C4-2B (cell line): ENCODE results near the gene FDX1.

Source experiments
- H3K27ac ChIP-seq: fragments of 450-650 bp; 2 replicates; pipeline ENCODE4 v1.5.1; 2017
- ZFX ChIP-seq: fragments of 450-650 bp; IDR thresholded peaks from 2 replicates; pipeline ENCODE4 v1.6.1; 2017
- TF ChIP-seq, protein P1 (sequence below): fragments of 450-650 bp; conservative IDR thresholded peaks from 2 replicates; pipeline ENCODE4 v1.5.1; 2017; ENCODE audit warnings: mild to moderate bottlenecking

Gene FDX1

DNA sequence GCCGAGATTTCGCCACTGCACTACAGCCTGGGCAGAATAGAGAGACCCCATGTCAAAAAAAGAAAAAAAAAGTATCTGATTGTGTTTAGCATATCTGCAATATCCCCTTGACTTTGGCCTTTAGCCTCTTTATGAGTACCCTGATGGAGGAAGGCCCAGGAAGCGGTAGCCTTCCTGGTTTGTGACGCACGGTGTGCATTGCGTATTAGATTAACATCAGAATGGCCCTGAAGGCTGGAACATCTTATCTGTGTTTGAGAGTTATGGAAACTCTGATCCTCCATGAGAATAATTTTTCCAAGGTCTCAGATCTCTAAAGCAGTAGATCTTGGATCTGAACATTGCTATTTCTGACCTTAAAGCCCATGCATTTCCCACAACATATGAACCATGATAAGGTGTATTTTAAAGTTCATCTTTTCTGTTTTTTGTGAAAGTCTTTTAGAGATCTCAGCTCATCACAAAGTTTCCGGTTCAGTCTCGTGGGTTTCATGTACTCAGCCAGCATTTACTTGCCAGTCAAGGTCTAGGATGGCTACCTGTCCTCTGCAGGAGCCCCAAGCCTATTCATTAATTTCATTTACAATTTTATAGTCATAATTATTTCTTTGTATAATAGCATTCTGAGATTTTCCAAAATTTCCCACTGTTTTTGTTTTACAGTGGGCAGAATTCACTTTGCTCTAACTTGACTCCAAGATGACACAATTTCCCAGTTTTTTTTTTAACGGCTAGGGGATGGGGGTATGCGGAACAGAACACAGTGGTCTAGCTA, 605 bp upstream of the FDX1 start:
- TF ChIP-seq, protein P1, sequence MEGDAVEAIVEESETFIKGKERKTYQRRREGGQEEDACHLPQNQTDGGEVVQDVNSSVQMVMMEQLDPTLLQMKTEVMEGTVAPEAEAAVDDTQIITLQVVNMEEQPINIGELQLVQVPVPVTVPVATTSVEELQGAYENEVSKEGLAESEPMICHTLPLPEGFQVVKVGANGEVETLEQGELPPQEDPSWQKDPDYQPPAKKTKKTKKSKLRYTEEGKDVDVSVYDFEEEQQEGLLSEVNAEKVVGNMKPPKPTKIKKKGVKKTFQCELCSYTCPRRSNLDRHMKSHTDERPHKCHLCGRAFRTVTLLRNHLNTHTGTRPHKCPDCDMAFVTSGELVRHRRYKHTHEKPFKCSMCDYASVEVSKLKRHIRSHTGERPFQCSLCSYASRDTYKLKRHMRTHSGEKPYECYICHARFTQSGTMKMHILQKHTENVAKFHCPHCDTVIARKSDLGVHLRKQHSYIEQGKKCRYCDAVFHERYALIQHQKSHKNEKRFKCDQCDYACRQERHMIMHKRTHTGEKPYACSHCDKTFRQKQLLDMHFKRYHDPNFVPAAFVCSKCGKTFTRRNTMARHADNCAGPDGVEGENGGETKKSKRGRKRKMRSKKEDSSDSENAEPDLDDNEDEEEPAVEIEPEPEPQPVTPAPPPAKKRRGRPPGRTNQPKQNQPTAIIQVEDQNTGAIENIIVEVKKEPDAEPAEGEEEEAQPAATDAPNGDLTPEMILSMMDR: no peak
- no peak for TF ChIP-seq ZFX
- peak overlapping the region; percentile 86 for H3K27ac ChIP-seq

DNA sequence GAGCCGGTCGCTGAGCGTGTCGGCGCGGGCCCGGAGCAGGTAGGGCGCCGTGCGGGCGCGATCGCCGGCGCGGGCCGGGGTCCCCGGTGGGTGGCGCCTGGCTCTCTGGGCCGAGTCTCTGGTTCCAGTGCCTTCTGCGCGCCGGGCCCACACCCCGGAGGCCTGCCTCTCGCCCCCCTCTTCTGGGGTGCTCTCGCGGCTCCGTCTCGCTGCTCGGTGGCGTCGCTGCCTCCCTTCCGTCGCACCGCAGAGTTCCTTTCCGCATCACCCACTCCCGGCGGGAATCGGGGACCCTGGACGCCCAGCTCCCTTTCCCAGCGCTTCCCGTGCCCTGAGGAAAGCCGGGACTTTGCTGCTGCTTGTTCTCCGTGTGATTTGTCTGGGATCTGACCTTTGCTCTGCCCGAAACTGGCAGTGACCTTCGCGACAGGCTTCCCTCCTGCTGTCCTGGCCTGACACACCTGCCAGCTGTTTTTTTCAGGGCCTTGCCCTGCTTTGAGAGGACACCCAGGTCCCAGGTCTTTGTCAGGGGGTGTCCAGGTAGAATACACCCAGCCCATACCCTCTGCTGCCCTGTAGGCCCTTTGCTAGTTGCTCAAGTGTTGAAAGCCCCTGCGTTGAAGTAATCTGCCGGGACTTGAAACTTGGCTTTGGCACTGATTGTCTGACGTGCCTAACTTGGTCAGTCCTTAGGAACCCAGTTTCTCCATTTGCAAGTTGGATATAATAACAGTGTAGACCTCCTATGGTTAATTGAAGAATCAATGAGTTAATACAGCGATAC, 711 bp downstream of the FDX1 start:
- peak overlapping the region; percentile 86 for H3K27ac ChIP-seq
- peak; percentile 96 for TF ChIP-seq ZFX
- TF ChIP-seq, protein P1: peak; percentile 78

DNA sequence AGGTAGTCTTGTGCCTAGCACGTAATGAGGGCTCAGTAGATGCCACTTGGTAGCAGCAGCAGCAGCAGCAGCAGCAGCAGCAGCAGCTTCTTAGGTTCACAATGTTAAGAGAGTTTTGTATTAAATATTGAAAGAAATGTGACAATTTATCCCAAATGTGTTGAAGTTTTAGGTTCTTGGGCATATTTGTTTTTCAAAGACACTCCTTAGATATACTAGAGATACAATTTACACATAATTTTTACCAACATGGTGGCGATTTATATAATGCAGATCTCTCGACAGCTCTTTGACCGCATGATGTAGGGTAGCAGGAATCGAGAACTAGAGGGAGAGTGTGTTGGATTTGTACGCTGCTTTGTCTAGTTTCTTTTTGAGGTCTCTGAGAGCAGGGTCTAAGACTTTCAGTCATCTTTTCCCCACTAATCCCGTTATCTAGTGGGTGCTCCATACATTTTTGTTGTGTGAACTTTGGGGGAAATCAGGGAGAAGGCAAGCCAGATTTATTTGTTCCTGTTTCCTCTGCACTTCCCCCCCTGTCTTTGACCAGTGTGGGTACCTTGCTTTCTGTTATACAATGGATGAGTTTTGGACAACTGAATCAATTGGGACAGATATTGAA, 1.4 kb downstream of the FDX1 start:
- TF ChIP-seq, protein P1: no peak
- TF ChIP-seq ZFX: no peak
- peak overlapping the region; percentile 86 for H3K27ac ChIP-seq

DNA sequence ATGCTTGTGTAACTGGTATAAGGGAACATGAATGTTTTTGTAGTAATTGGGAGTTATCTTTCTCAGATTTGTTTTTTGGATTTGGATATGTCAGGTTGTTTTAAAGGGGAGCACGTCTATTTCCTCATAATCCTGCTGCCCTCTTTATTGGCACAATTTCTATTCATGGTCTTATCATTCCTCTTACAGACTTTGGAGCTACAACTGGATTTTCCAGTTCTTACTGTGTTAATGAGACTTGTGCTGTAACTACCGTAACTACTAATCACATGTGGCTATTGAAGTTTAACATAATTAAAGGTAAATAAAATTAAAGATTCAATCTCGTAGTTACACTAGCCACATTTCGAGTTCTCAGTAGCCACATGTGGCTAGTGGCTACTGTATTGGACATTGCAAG, 1.9 kb downstream of the FDX1 start:
- no peak overlapping the region for H3K27ac ChIP-seq
- TF ChIP-seq, protein P1: no peak
- TF ChIP-seq ZFX: no peak

DNA sequence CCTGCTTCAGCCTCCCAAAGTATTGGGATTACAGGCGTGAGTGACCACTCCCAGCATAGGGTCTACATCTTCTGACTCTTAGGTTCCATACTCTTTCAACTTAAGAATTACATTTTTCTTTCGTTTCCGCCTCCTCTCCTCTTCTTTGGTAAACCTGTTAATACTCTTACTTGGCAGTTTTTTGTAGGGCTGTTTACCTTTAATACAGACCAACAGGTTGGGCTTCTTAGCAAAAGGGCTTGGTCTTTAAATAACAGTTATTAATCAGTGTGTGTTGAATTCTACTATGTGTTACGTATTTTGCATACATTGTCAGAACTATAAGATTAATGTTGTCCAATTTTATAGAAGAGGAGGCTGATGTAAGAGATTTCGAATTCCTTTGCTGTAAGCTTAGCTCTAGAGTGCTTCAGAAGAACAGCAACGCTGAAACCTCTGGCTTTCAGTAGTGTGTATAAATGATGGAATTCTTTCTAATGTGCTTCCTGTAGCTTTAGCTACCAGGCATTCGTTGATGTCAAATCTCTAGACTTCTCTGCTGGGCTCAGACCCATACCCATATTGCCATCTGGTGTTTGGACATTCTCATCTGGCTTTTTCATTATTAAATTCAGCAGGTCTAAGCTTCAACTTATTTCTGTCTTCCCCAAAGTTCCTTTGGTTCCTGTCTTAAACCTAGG, 3.1 kb downstream of the FDX1 start:
- no peak overlapping the region for H3K27ac ChIP-seq
- TF ChIP-seq, protein P1: no peak
- TF ChIP-seq ZFX: no peak

DNA sequence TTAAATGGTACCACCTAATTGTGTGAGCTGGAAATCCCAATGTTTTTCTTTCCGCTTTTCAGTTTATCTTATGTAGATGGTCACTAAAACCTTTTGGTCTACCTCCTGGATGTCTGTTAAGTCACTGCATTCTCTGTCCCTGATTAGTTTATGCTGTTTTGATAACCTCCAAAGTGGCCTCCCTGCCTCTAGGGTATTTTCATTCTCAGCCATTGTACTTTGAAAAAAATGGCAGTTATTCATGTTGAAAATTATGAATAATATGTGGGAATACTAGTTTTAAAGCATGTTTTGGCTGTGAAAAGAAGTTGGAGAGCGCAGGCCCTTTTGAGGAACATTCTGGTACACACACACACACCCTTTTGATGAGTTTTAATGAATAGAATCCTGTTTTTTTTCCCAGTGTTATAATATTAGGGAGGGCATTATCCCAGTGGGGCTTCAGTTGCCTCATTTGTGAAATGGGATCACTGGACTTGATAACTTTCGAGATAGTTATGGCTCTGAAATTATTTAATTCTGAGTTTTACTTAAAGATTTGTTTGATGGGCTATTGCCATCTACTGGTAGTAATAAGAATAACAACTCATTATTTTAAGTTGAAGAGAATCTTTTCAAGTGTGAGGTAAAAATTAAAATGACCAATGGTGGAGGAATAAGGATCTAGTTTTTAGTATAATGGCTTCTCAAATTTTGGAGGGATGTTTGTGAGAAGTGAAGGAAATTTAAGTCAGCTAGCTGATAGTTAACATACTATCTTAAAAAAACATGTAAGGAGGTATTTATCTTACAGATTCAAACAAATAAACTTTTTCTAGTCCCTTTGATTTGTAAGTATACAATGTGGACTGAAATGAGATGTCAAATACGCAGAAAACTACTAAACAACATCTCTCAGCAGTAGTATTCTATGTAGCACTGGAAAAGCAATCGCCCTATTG, 3.9 kb downstream of the FDX1 start:
- no peak overlapping the region for H3K27ac ChIP-seq
- TF ChIP-seq, protein P1: peak; percentile 83
- TF ChIP-seq ZFX: no peak
